ENCODE measurements around the gene ZSCAN2. TPM values are rescaled to one million over a fixed set of nuclear protein-coding genes. Genes with fewer than 3 reads are reported as not detected.

The ZSCAN2 gene
- total and polyA plus RNA-seq, 2 donors: 8.4 to 17.7 TPM

- H3K4me1 ChIP-seq (ENCODE audit: control insufficient read depth in 2 of 2, insufficient read depth in 2 of 2, low read length in 2 of 2): no peaks in the 10 kb centered on the region
- H3K36me3 ChIP-seq (ENCODE audit: control insufficient read depth in 2 of 2, insufficient read depth in 2 of 2, low read length in 1 of 2): peaks cover 45 to 52% of the 10 kb centered on the region in 2 donors
- DNase-seq (ENCODE audit: low read depth in 6 of 9, low spot score in 9 of 9): no peak
- no peak overlapping the region for H3K4me3 ChIP-seq (ENCODE audit: low read length in 2 of 2)
- H3K27me3 ChIP-seq (ENCODE audit: control insufficient read depth in 2 of 2, insufficient read depth in 1 of 2, low read length in 1 of 2): no peaks in the 10 kb centered on the region
- H3K27ac ChIP-seq (ENCODE audit: low read depth in 1 of 2, low read length in 1 of 2): no peak overlapping the region
- no peaks in the 10 kb centered on the region for H3K9me3 ChIP-seq (ENCODE audit: control insufficient read depth in 2 of 2, insufficient read depth in 1 of 2, low read length in 1 of 2)
- 95% methylated on average over 8 of the region's 8 CpGs for WGBS
Observed at GRCh38 chr15:84669726-84670125, 68.9 kb downstream of the ZSCAN2 start.

- no peaks in the 10 kb centered on the region for H3K27me3 ChIP-seq (ENCODE audit: control insufficient read depth in 2 of 2, insufficient read depth in 1 of 2, low read length in 1 of 2)
- DNase-seq (ENCODE audit: low read depth in 6 of 9, low spot score in 9 of 9): no peak
- no peak overlapping the region for H3K27ac ChIP-seq (ENCODE audit: low read depth in 1 of 2, low read length in 1 of 2)
- H3K36me3 ChIP-seq (ENCODE audit: control insufficient read depth in 2 of 2, insufficient read depth in 2 of 2, low read length in 1 of 2): peaks cover 37 to 52% of the 10 kb centered on the region in 2 donors
- H3K9me3 ChIP-seq (ENCODE audit: control insufficient read depth in 2 of 2, insufficient read depth in 1 of 2, low read length in 1 of 2): no peaks in the 10 kb centered on the region
- no peak overlapping the region for H3K4me3 ChIP-seq (ENCODE audit: low read length in 2 of 2)
- no peaks in the 10 kb centered on the region for H3K4me1 ChIP-seq (ENCODE audit: control insufficient read depth in 2 of 2, insufficient read depth in 2 of 2, low read length in 2 of 2)
Observed at GRCh38 chr15:84671211-84671610, 70.4 kb downstream of the ZSCAN2 start.

Other genes starting within 250 kb of the ZSCAN2 start
- 20.4 TPM for gene WDR73, start 53.3 kb downstream of the ZSCAN2 start, total RNA-seq
- gene WDR73, start 53.3 kb downstream of the ZSCAN2 start, polyA plus RNA-seq: 22.4 TPM
- gene NMB, start 57.2 kb downstream of the ZSCAN2 start, total RNA-seq: 5.8 TPM
- gene NMB, start 57.2 kb downstream of the ZSCAN2 start, polyA plus RNA-seq: 4.9 TPM
- gene SEC11A, start 115.1 kb downstream of the ZSCAN2 start, total RNA-seq: 120 TPM
- gene SEC11A, start 115.1 kb downstream of the ZSCAN2 start, polyA plus RNA-seq: 158 TPM
- gene ZNF592, start 147.6 kb downstream of the ZSCAN2 start, total RNA-seq: 5.9 TPM
- gene ZNF592, start 147.6 kb downstream of the ZSCAN2 start, polyA plus RNA-seq: 9.7 TPM
- 1.1 TPM for gene ALPK3, start 216.3 kb downstream of the ZSCAN2 start, total RNA-seq
- 1.3 TPM for gene ALPK3, start 216.3 kb downstream of the ZSCAN2 start, polyA plus RNA-seq

All from thymus (tissue), 11 donors.